SK-N-SH treated with all-trans-retinoic acid at 6 μM for 48 hours (cell line): ENCODE results near the gene COL16A1.

ENCODE experiments used
- ATAC-seq: fragments of 200-7000 bp; cut with Tn5 transposase; 3 replicates; pipeline ENCODE4 v1.9.1; 2020; ENCODE audit warnings: mild to moderate bottlenecking, moderate library complexity
- ARNTL ChIP-seq: fragments of 450-650 bp; formaldehyde crosslinking; IDR thresholded peaks from 2 replicates; pipeline ENCODE4 v1.5.0; 2020; ENCODE audit warnings: low read depth, mild to moderate bottlenecking, moderate library complexity, borderline replicate concordance
- CREB5 ChIP-seq: fragments of 250-450 bp; sonication (Bioruptor Pico); IDR thresholded peaks from 2 replicates; pipeline ENCODE4 v1.5.1; 2020; ENCODE audit warnings: low read depth, mild to moderate bottlenecking, moderate library complexity
- CSDC2 ChIP-seq: fragments of 250-450 bp; sonication (Bioruptor Pico); IDR thresholded peaks from 2 replicates; pipeline ENCODE4 v1.5.0; 2020; ENCODE audit warnings: mild to moderate bottlenecking, moderate library complexity
- CSRNP3 ChIP-seq: fragments of 250-450 bp; sonication (Bioruptor Pico); IDR thresholded peaks from 2 replicates; pipeline ENCODE4 v1.5.1; 2021; ENCODE audit warnings: mild to moderate bottlenecking, moderate library complexity
- ESRRG ChIP-seq: fragments of 250-450 bp; sonication (Bioruptor Pico); IDR thresholded peaks from 2 replicates; pipeline ENCODE4 v1.6.1; 2021; ENCODE audit warnings: mild to moderate bottlenecking
- GLIS3 ChIP-seq: fragments of 250-450 bp; sonication (Bioruptor Pico); IDR thresholded peaks from 2 replicates; pipeline ENCODE4 v1.5.0; 2020; ENCODE audit warnings: mild to moderate bottlenecking, moderate library complexity
- ISL1 ChIP-seq: fragments of 250-450 bp; sonication (Bioruptor Pico); IDR thresholded peaks from 2 replicates; pipeline ENCODE4 v2.1.2; 2022; ENCODE audit warnings: mild to moderate bottlenecking, moderate library complexity
- OSR1 ChIP-seq: fragments of 250-450 bp; sonication (Bioruptor Pico); IDR thresholded peaks from 2 replicates; pipeline ENCODE4 v1.8.0; 2022; ENCODE audit warnings: moderate library complexity, mild to moderate bottlenecking, inconsistent platforms
- POU6F1 ChIP-seq: fragments of 250-450 bp; sonication (Bioruptor Pico); IDR thresholded peaks from 2 replicates; pipeline ENCODE4 v1.8.0; 2021; ENCODE audit warnings: low read depth, mild to moderate bottlenecking, moderate library complexity, borderline replicate concordance
- RARB ChIP-seq: fragments of 250-450 bp; sonication (Bioruptor Pico); IDR thresholded peaks from 2 replicates; pipeline ENCODE4 v1.8.0; 2021; ENCODE audit warnings: mild to moderate bottlenecking, moderate library complexity
- TCF4 ChIP-seq: fragments of 250-450 bp; sonication (Bioruptor Pico); IDR thresholded peaks from 2 replicates; pipeline ENCODE4 v1.8.0; 2021; ENCODE audit warnings: mild to moderate bottlenecking, moderate library complexity, borderline replicate concordance
- TOX ChIP-seq: fragments of 250-450 bp; sonication (Bioruptor Pico); IDR thresholded peaks from 2 replicates; pipeline ENCODE4 v1.8.0; 2021; ENCODE audit warnings: mild to moderate bottlenecking, moderate library complexity, borderline replicate concordance
- TSHZ2 ChIP-seq: fragments of 250-450 bp; sonication (Bioruptor Pico); IDR thresholded peaks from 2 replicates; pipeline ENCODE4 v1.5.0; 2020; ENCODE audit warnings: mild to moderate bottlenecking, moderate library complexity
- ZC3H10 ChIP-seq: fragments of 250-450 bp; sonication (Bioruptor Pico); IDR thresholded peaks from 2 replicates; pipeline ENCODE4 v1.5.1; 2021; ENCODE audit warnings: mild to moderate bottlenecking, moderate library complexity
- ZFP3 ChIP-seq: fragments of 250-450 bp; sonication (Bioruptor Pico); IDR thresholded peaks from 2 replicates; pipeline ENCODE4 v1.5.0; 2020; ENCODE audit warnings: mild to moderate bottlenecking, moderate library complexity
- ZFP30 ChIP-seq: fragments of 450-650 bp; formaldehyde crosslinking; IDR thresholded peaks from 2 replicates; pipeline ENCODE4 v1.5.0; 2022; ENCODE audit warnings: mild to moderate bottlenecking, moderate library complexity
- ZNF565 ChIP-seq: fragments of 450-650 bp; formaldehyde crosslinking; conservative IDR thresholded peaks from 2 replicates; pipeline ENCODE4 v1.5.0; 2020; ENCODE audit warnings: low read depth, mild to moderate bottlenecking, moderate library complexity
- ZNF70 ChIP-seq: fragments of 450-650 bp; formaldehyde crosslinking; IDR thresholded peaks from 2 replicates; pipeline ENCODE4 v1.5.0; 2020; ENCODE audit warnings: mild to moderate bottlenecking, moderate library complexity
- ZNF8 ChIP-seq: fragments of 450-650 bp; formaldehyde crosslinking; IDR thresholded peaks from 2 replicates; pipeline ENCODE4 v1.5.0; 2020; ENCODE audit warnings: mild to moderate bottlenecking, moderate library complexity

Gene COL16A1

GRCh38 chr1:31673433-31673832 is 30.4 kb downstream of the COL16A1 start:
- TF ChIP-seq ISL1 (CRISPR knock-in tag) (no peak), OSR1 (CRISPR knock-in tag) (no peak), TOX (CRISPR knock-in tag) (no peak), TSHZ2 (no peak), ZFP30 (CRISPR knock-in tag) (no peak), RARB (no peak), CSRNP3 (no peak), CSDC2 (CRISPR knock-in tag) (no peak), CREB5 (CRISPR knock-in tag) (no peak), TCF4 (CRISPR knock-in tag) (no peak), ESRRG (CRISPR knock-in tag) (no peak), ZNF565 (no peak), GLIS3 (no peak)
- ATAC-seq, result no peak

GRCh38 chr1:31672986-31673385 is 30.8 kb downstream of the COL16A1 start:
- no peak for ATAC-seq
- no peak for TF ChIP-seq TOX (CRISPR knock-in tag)
- no peak for TF ChIP-seq OSR1 (CRISPR knock-in tag)
- TF ChIP-seq TSHZ2, result no peak
- TF ChIP-seq ARNTL (CRISPR knock-in tag), result no peak
- no peak for TF ChIP-seq CSDC2 (CRISPR knock-in tag)
- TF ChIP-seq ZNF565, result no peak
- TF ChIP-seq, all 23 proteins: peak for 0

- TF ChIP-seq TOX (CRISPR knock-in tag) (no peak), ZNF8 (no peak), CSDC2 (CRISPR knock-in tag) (no peak), ZFP3 (CRISPR knock-in tag) (no peak), POU6F1 (CRISPR knock-in tag) (no peak), ZNF70 (CRISPR knock-in tag) (no peak), TCF4 (CRISPR knock-in tag) (no peak), ESRRG (CRISPR knock-in tag) (no peak), ZC3H10 (no peak), RARB (no peak), GLIS3 (no peak), CSRNP3 (no peak), ZNF565 (no peak), OSR1 (CRISPR knock-in tag) (no peak)
- TF ChIP-seq, all 23 proteins: peak for 0
- ATAC-seq, result no peak
Observed at GRCh38 chr1:31671561-31672201, 32.1 kb downstream of the COL16A1 start.
